ENCODE data around the gene FLII.
"Not testable (repeated sequence)": the region's sequence is repeated elsewhere in the genome, so short reads cannot be mapped to it uniquely, and the experiment has no call there.

DNA sequence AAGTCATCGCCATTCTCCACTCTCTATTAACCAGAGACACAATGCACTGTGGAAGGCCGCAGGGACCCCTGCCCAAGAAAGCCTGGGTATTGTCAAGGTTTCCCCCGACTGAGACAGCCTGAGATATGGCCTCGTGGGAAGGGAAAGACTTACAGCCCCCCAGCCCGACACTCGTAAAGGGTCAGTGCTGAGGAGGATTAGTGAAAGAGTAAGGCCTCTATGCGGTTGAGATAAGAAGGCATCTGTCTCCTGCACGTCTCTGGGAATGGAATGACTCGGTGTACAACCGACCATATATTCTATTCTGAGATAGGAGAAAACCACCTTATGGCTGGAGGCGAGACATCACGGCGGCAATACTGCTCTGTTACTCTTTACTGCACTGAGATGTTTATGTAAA, 44.7 kb upstream of the FLII start:
- TF ChIP-seq POLR2A (IDR thresholded peaks at IDR 0.05) = not testable (repeated sequence)
- TF ChIP-seq, protein P1, sequence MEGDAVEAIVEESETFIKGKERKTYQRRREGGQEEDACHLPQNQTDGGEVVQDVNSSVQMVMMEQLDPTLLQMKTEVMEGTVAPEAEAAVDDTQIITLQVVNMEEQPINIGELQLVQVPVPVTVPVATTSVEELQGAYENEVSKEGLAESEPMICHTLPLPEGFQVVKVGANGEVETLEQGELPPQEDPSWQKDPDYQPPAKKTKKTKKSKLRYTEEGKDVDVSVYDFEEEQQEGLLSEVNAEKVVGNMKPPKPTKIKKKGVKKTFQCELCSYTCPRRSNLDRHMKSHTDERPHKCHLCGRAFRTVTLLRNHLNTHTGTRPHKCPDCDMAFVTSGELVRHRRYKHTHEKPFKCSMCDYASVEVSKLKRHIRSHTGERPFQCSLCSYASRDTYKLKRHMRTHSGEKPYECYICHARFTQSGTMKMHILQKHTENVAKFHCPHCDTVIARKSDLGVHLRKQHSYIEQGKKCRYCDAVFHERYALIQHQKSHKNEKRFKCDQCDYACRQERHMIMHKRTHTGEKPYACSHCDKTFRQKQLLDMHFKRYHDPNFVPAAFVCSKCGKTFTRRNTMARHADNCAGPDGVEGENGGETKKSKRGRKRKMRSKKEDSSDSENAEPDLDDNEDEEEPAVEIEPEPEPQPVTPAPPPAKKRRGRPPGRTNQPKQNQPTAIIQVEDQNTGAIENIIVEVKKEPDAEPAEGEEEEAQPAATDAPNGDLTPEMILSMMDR (IDR thresholded peaks at IDR 0.05) = not testable (repeated sequence)

Data from adrenal gland (tissue), 5 donors.